ENCODE measurements around the gene MTRF1L.

DNA sequence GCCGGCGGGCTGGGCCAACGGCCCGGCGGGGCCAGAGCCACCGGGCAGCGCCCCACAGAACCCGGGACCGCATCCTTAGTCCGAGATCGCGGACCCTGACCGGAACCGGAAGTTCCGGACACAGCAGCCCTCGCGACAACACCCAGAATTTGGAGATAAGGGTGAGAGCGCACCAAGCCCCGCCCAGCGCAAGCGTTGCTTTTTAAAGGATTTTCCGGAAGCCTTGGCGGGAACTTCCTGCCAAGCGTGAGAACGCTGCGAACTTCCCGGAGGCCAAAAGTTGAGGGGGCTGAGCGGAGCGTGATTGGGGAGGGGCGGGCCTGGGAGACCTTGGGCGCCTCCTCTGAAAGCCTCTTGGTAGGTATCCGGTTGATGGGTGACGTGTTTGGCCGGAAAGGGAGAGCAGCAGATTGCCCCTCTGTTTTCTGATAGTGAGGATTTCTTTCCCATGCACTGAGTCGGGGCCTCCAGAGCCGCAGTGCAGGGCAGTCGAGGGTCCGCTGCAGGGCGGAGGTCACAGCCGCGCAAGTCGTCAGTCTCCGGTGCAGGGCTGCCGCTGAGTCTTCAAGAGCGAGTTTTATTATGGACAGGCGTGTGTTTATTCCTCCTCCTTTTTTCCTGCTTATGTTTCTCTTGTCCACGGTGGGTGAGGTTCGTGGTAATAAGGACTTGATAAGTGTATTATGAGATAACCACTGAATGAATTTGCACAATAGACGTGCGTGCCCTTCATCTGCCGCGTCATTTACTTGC is at the start of gene MTRF1L:
- TF ChIP-seq CTCF (IDR thresholded peaks at IDR 0.05; ENCODE audit: low read depth, low read length) (no peak), EZH2phosphoT487 (IDR thresholded peaks at IDR 0.05; ENCODE audit: low read depth) (no peak)

All from OCI-LY3 (cell line).